Amniotic stem cell (primary cell): ENCODE measurements around the gene RARA.
"Not testable (repeated sequence)": the region's sequence is repeated elsewhere in the genome, so short reads cannot be mapped to it uniquely, and the experiment has no call there.

ENCODE experiments used
- DNase-seq: peaks from one replicate; lab custom pipeline; 2025; lab: John Stamatoyannopoulos, UW

The RARA gene

DNA sequence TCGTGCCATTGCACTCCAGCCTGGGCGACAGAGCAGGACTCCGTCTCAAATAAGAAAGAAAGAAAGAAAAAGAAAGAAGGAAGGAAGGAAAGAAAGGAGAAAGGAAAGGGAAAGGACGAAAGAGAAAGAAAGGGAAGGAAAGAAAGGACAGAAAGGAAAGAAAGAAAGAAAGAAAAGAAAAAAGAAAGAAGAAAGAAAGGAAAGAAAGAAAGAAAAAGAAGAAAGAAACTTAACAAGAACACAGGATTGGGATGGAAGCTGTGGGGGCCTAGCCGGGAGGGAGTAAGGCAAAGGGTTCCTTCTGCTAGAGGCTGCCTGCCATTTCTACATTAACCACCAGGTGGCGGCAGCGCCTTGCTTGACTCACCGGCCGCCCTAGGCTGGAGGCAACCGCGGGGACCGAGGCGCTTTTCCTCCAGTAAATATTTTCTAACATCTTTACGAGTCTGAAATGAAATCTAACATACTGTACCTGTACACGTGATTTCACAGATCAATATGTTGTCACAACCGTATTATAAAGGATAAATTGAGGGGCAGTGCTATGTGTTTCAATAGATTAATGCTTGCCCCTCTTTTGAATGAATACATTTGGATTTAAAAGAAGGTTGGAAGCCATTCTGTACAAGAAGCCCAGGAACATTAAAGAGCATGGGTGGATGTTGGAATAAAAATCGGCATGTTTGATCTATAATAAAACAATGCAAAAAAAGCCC lies 49.5 kb downstream of the RARA start:
- DNase-seq: peak; percentile 78

DNA sequence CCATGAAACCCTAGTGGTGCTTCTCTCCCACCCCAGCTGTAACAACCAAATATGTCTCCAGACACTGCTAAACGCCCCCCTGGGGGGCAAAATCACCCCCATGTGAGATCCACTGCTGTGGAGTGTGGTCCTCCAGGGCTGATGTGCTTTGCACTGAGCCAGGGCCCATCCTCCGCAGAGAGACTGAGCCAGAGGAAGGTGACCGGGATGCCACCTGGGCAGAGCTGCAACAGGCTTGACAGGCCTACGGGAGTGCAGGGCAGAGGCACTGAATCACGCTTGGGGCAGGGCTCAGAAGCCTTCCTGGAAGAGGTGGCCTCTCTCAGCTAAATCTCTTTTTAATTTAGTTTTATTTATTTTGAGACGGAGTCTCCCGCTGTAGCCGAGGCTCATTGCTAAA lies 51.1 kb downstream of the RARA start:
- DNase-seq: no peak

- no peak for DNase-seq
Measured at GRCh38 chr17:40361063-40361924, 52.3 kb downstream of the RARA start.

GRCh38 chr17:40361925-40362695 lies 53.1 kb downstream of the RARA start:
- no peak for DNase-seq

DNA sequence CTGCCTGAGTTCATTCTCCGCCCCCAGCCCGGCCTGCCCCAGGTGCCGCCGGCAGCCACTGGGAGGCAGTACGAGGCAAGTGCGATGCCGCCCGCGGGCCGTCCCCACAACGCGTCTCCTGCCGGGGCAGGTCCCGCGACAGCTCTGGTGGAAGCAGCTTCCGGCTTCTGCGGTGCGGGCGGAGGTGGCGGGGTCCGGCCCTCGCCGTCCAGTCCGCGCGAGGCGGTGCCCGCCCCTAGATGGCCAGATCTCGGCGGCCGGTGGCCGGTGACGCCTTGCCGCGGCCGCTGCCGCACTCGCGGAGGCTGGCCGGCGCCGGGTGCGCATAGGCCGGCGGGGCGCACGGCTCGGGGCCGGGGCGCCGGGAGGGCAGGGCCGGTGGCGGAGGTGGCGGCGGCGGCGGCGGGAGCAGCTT lies 53.7 kb downstream of the RARA start:
- peak; percentile 58 for DNase-seq

- no peak for DNase-seq
Measured at GRCh38 chr17:40363111-40363827, 54.3 kb downstream of the RARA start.

DNA sequence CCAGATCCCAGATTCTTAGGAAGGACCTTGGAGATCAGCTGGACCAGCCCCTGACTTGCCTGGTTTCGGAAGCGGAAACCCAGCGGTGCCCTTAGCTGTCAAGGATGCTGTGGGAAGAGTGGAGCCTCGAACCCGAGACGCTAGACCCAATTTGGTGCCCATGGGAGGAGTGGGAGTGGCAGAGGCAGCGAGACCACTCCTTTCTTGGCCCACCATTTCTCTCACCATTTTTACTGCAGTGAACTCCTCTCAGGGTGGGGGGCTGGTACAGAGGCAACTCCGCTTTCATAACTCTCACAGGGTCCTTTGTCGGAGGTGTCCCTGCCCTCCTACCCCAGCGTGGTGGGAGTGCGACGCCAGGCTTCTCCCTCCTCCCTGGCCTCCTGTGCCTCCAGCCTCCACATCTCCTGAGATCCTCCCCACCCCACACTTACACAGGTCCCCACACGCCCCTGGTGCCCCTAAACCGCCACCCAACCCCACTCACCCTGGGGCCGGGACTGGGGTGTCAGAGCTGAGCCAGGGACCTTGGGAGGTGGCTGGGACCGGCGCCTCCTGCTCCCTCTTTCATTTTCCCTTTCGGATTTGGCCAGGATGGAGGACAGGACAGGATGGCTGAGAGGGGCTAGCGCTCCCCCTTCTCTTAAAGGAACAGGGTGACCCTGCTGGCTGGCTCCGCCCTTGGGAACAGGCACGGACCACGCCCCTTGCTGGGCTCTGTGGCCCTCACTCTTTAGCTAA lies 55.3 kb downstream of the RARA start, which contains the start of gene GJD3:
TSS of gene GJD3 (minus strand) at position 617 of the 741 bp plus-strand sequence. CDS start 922 bp downstream, outside the sequence.
- no peak for DNase-seq

GRCh38 chr17:40364906-40365305 lies 55.9 kb downstream of the RARA start:
- no peak for DNase-seq

DNA sequence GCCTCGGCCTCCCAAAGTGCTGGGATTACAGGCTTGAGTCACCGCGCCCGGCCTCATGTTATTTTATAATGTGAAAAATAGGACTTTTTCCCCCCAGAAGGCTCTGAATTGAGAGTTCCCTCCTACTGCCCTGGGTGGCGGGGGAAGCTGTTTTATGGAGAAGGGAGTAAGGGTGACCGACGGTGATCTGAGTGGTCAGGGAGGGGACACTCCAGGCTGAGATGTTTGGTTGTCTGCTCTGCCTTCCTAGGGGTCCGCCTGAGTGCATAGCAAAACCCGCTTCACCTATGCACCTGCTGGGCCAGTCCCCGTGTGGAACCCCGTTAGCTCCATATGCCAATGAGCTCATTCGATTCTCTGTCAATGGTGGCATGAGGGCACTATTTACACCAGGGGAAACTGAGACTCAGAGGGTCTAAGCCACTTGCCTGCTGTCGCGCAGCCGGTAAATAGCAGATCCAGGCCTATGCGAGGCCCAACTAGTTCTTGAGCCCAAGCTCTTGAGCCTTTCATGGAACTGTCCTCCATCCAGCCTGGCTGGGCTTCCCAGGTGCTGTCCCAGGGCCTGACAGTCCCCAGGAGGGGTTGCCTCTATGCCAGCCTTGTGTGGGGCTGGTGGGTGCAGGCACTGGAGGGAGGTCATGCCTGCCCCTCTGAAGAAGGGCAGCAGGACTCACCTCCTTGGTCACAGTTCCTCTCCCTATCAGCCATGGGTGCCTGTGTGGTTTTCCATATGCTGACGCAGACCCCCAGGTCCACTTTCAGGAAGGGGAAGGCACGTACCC lies 57.3 kb downstream of the RARA start:
- DNase-seq: no peak

GRCh38 chr17:40366861-40367518 lies 58.0 kb downstream of the RARA start:
- no peak for DNase-seq

- not testable (repeated sequence) for DNase-seq
Measured at GRCh38 chr17:40367728-40368127, 58.7 kb downstream of the RARA start.

- DNase-seq: no peak
Measured at GRCh38 chr17:40369923-40370322, 60.9 kb downstream of the RARA start.

DNA sequence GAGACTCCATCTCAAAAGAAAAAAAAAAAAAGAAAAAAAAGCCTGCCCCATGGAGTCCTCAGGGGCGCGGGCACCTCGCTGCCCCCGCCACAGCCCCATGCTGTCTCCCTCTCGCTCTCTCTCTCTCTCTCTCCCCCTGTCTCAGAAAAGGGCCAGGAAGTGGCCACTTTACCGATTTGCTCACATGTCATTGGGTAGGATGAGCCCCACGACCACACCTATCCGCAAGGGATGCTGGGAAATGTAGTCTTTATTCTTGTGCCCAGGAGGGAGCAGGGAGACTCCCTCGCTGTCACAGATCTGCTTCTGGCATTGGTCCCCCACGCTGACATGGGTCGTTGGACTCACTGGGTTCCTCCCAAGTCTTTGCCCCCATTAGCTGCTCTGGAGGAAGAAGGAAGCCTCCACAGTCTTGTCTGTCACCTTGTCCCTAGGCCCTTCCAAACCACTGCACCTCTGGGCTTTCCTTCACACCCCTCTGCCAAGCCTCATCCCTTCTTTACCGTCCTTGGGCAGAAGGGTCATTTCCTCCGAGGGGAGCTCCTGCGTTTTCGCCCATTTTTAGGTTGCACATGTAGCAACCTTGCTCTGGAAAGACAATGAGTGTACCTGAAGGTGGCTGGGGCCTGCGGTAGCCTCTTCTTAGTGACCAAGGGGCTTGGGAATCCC lies 62.4 kb downstream of the RARA start:
- DNase-seq: no peak

DNA sequence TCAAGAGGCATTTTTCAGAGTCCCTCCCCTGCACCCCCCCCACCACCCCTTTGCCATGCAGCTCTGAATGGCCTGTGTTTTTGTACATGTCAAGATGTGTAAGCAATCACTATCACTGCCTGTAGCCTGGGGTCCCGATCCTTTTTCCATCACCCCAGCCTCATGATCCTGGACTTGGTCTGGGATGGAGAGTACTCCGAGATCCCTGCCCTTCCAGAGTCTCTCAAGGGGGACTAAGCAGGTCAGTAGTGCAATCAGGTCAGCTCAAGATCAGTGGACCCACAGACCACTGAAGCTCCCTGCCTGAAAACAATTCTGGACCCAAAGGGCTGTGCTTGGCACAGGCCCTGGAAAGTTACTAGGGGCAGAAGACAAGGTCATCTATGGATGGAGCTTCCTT lies 63.1 kb downstream of the RARA start:
- no peak for DNase-seq

GRCh38 chr17:40372644-40373043 lies 63.7 kb downstream of the RARA start:
- DNase-seq: not testable (repeated sequence)

DNA sequence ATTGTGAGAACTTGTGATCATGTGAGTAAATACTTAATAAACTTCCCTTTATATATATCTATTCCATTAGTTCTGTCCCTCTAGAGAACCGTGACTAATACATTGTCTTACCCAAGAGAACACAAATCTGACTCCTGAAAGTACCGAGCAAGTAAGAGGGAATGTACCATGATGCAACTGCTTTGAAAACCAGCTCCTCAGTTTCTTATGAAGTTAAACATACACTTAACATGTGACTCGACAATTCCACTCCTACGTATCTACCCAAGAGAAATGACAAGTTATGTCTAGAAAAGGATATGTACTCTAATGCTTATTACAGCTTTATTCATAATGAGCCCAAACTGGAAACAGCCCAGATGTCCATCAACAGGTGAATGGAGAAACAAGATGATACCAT lies 64.3 kb downstream of the RARA start:
- no peak for DNase-seq

- DNase-seq: no peak
Measured at GRCh38 chr17:40373999-40374398, 65.0 kb downstream of the RARA start.

GRCh38 chr17:40374821-40375498 lies 66.0 kb downstream of the RARA start:
- no peak for DNase-seq

DNA sequence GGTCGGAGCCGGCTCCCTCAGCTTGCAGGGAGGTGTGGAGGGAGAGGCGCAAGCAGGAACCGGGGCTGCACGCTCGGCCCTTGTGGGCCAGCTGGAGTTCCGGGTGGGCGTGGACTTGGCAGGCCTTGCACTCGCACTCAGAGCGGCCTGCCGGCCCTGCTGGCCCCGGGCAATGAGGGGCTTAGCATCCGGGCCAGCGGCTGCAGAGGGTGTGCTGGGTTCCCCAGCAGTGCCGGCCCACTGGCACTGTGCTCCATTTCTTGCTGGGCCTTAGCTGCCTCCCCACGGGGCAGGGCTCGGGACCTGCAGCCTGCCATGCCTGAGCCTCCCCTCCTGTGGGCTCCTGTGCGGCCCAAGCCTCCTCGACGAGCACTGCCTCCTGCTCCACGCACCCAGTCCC lies 66.8 kb downstream of the RARA start:
- not testable (repeated sequence) for DNase-seq
